HG03025 (cell line): Measurements from ENCODE around the gene FGF18.
"Not testable (repeated sequence)": the region's sequence is repeated elsewhere in the genome, so short reads cannot be mapped to it uniquely, and the experiment has no call there.

Experiments used
- ATAC-seq: cut with Tn5 transposase; IDR thresholded peaks from one replicate; pipeline ENCODE4 v1.9.1; 2021; ENCODE audit warnings: mild to moderate bottlenecking, moderate library complexity; ENCODE audit not compliant: unreplicated experiment, low FRiP score

FGF18 gene

GRCh38 chr5:171488876-171489275, 69.4 kb downstream of the FGF18 start:
- no peak for ATAC-seq

DNA sequence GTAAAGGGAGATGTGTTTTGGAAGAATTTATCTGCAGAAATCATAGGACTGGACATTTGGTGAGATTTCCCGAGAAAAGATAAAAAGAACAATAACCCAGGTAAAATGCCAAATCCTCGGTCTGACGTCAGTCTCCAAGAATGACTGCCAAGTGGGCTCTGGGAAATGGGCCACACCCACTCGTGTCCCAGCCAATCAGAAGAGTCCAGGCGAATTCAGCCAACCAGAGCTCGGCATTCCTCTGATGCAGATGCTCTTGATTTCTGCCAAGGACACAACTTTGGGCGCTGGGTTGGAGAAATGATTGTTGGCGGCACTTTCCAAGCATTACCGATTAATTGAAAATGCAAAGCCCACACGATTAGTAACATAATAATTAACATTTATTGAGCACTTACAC, 73.3 kb downstream of the FGF18 start:
- ATAC-seq = no peak

DNA sequence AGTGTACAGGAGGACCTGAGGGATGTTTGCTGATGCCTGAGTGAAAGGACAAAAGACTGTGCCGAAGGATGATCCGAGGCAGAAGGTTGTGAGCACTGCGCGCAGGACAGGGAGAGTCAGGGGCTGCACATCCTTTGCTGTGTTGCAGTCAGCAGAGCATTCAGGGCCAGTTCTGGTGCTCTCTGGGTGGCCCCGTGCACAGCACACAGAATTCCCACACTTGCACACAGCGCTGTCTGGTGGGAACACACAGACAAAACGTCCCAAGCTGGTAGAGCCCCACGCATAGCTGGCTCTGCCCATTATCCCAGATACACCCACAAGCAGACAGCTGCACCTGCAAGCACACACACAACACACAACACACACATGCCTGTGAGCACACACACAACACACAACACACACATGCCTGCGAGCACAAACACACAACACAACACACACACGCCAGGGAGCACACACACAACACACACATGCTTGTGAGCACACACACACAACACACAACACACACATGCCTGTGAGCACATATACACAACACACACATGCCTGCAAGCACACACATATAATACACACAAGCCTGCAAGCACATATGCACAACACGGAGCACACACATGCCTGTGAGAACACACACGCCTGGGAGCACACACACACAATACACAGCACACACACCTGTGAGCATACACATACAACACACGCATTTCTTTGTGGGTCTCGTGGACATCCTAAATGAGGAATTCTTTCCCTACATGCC, 74.4 kb downstream of the FGF18 start:
- ATAC-seq = no peak

- ATAC-seq = no peak
Measured at GRCh38 chr5:171494452-171495121, 75.1 kb downstream of the FGF18 start.

DNA sequence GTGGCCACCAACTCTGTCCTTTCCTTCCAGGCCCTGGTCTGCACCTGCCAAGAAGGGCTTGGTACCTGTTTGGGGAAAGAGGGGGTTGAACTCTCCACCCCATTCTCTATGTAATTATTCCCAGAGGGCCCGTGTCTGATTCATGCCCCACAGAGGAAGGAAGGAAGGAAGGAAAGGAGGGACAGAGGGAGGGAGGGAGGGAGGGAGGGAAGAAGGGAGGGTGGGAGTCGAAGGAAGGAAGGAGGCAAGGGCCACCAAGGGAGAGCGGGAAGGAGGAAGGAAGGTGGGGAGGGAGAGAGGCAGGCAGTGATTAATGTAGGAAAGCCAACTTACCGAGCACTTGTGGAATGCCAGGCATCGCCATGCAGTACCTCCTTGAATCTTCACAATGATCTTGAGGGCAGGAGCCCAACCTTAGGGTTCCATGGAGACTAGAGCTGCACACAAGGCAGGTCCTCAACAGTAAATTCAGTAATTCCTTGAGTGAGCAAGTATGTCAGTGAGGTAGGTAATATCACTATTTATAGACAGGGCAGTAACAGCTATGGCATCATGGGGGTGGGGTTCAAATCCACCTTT, 75.8 kb downstream of the FGF18 start:
- no peak for ATAC-seq

- ATAC-seq = no peak
Measured at GRCh38 chr5:171496456-171496855, 77.0 kb downstream of the FGF18 start.

GRCh38 chr5:171497494-171497893, 78.0 kb downstream of the FGF18 start:
- not testable (repeated sequence) for ATAC-seq

DNA sequence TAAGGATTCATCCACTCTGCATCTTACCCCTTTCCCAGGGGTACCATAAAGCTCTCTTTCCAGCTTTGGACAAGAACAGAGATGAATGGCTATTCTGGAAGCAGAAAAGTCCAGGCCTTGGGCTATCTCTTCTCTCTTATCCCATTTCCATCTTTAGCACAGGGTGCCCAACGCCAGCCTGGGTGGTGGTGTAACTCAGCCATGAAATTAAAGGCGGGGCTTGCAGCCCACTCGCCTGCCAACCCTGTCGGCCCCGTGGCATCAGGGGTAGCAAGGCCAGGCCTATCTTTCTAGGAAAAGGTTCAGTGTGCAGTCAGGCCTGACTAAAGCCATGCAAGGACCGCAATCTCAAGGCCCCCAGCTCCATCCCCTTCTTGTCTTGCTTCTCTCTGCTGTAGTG, 78.7 kb downstream of the FGF18 start:
- ATAC-seq = no peak

GRCh38 chr5:171499611-171500010, 80.2 kb downstream of the FGF18 start:
- no peak for ATAC-seq

- ATAC-seq = no peak
Measured at GRCh38 chr5:171505473-171506043, 86.1 kb downstream of the FGF18 start.

- ATAC-seq = no peak
Measured at GRCh38 chr5:171506951-171507350, 87.5 kb downstream of the FGF18 start.
